HEK293 (cell line): Measurements from ENCODE around the gene CLK2.

ENCODE experiments used
- BCL11B ChIP-seq: fragments of 450-650 bp; formaldehyde crosslinking; IDR thresholded peaks from 2 replicates; pipeline ENCODE4 v1.5.1; 2016; ENCODE audit warnings: low read depth, missing biosample characterization, missing genetic modification characterization
- BCL6B ChIP-seq: fragments of 450-650 bp; formaldehyde crosslinking; IDR thresholded peaks from 2 replicates; pipeline ENCODE4 v1.5.1; 2017; ENCODE audit warnings: missing biosample characterization, missing genetic modification characterization
- CTCF ChIP-seq: fragments of 450-650 bp; formaldehyde crosslinking; IDR thresholded peaks from 2 replicates; pipeline ENCODE4 v1.5.1; 2016; ENCODE audit warnings: missing biosample characterization, missing genetic modification characterization
- HOXA7 ChIP-seq: sonication (generic); formaldehyde crosslinking; IDR thresholded peaks from 2 replicates; pipeline ENCODE4 v1.8.1; 2022; ENCODE audit warnings: missing genetic modification reagents, borderline replicate concordance
- HOXC10 ChIP-seq: sonication (generic); formaldehyde crosslinking; IDR thresholded peaks from 2 replicates; pipeline ENCODE4 v1.8.1; 2023; ENCODE audit warnings: mild to moderate bottlenecking, missing genetic modification reagents
- KLF1 ChIP-seq: fragments of 450-650 bp; formaldehyde crosslinking; IDR thresholded peaks from 2 replicates; pipeline ENCODE4 v1.5.1; 2016; ENCODE audit warnings: missing biosample characterization, missing genetic modification characterization
- RBAK ChIP-seq: fragments of 450-650 bp; formaldehyde crosslinking; IDR thresholded peaks from 2 replicates; pipeline ENCODE4 v1.5.1; 2016; ENCODE audit warnings: missing biosample characterization, missing genetic modification characterization
- SCRT1 ChIP-seq: fragments of 450-650 bp; formaldehyde crosslinking; IDR thresholded peaks from 2 replicates; pipeline ENCODE4 v1.5.1; 2016; ENCODE audit warnings: missing biosample characterization, missing genetic modification characterization, borderline replicate concordance
- SETDB1 ChIP-seq: IDR thresholded peaks from one replicate; pipeline ENCODE4 v1.6.1; 2017; ENCODE audit warnings: mild to moderate bottlenecking, low read length, moderate library complexity, mixed read lengths; ENCODE audit not compliant: insufficient read length
- SP2 ChIP-seq: fragments of 450-650 bp; formaldehyde crosslinking; IDR thresholded peaks from 2 replicates; pipeline ENCODE4 v1.5.1; 2016; ENCODE audit warnings: missing biosample characterization, missing genetic modification characterization
- SP3 ChIP-seq: fragments of 450-650 bp; formaldehyde crosslinking; IDR thresholded peaks from 2 replicates; pipeline ENCODE4 v1.5.1; 2016; ENCODE audit warnings: missing biosample characterization, missing genetic modification characterization
- ZBTB1 ChIP-seq: fragments of 450-650 bp; formaldehyde crosslinking; IDR thresholded peaks from 2 replicates; pipeline ENCODE4 v1.5.1; 2016; ENCODE audit warnings: missing biosample characterization, missing genetic modification characterization
- ZBTB48 ChIP-seq: fragments of 450-650 bp; formaldehyde crosslinking; IDR thresholded peaks from 2 replicates; pipeline ENCODE4 v1.5.1; 2016; ENCODE audit warnings: missing biosample characterization, missing genetic modification characterization
- ZBTB7A ChIP-seq: fragments of 450-650 bp; formaldehyde crosslinking; IDR thresholded peaks from 2 replicates; pipeline ENCODE4 v1.5.1; 2016; ENCODE audit warnings: low read depth, missing biosample characterization, missing genetic modification characterization
- ZFP37 ChIP-seq: fragments of 450-650 bp; formaldehyde crosslinking; IDR thresholded peaks from 2 replicates; pipeline ENCODE4 v1.5.1; 2016; ENCODE audit warnings: missing biosample characterization, missing genetic modification characterization
- ZNF214 ChIP-seq: fragments of 450-650 bp; formaldehyde crosslinking; IDR thresholded peaks from 2 replicates; pipeline ENCODE4 v1.5.1; 2017; ENCODE audit warnings: missing biosample characterization, mild to moderate bottlenecking, missing genetic modification characterization, borderline replicate concordance
- ZNF248 ChIP-seq: fragments of 450-650 bp; formaldehyde crosslinking; IDR thresholded peaks from 2 replicates; pipeline ENCODE4 v1.5.1; 2017; ENCODE audit warnings: missing biosample characterization, missing genetic modification characterization
- ZNF544 ChIP-seq: fragments of 450-650 bp; formaldehyde crosslinking; IDR thresholded peaks from 2 replicates; pipeline ENCODE4 v1.5.0; 2017; ENCODE audit warnings: missing biosample characterization, missing genetic modification characterization
- ZNF580 ChIP-seq: fragments of 450-650 bp; formaldehyde crosslinking; IDR thresholded peaks from 2 replicates; pipeline ENCODE4 v1.5.1; 2016; ENCODE audit warnings: missing biosample characterization, missing genetic modification characterization
- ZNF76 ChIP-seq: fragments of 450-650 bp; formaldehyde crosslinking; IDR thresholded peaks from 2 replicates; pipeline ENCODE4; 2016; ENCODE audit warnings: low read depth, missing biosample characterization, missing genetic modification characterization, borderline replicate concordance
- ZNF768 ChIP-seq: fragments of 450-650 bp; formaldehyde crosslinking; IDR thresholded peaks from 2 replicates; pipeline ENCODE4 v1.5.1; 2018; ENCODE audit warnings: missing biosample characterization, mild to moderate bottlenecking, missing genetic modification characterization
- ZNF830 ChIP-seq: fragments of 450-650 bp; IDR thresholded peaks from 2 replicates; pipeline ENCODE4 v1.5.0; 2018; ENCODE audit warnings: missing biosample characterization, missing genetic modification characterization, low read depth, mild to moderate bottlenecking, moderate library complexity
- ZSCAN18 ChIP-seq: fragments of 450-650 bp; formaldehyde crosslinking; IDR thresholded peaks from 2 replicates; pipeline ENCODE4 v1.5.1; 2016; ENCODE audit warnings: missing biosample characterization, missing genetic modification characterization
- TF ChIP-seq, protein P1 (sequence below): fragments of 450-650 bp; formaldehyde crosslinking; IDR thresholded peaks from 2 replicates; pipeline ENCODE4 v1.5.1; 2016; ENCODE audit warnings: missing biosample characterization, missing genetic modification characterization
- TF ChIP-seq, protein P2 (sequence below): fragments of 450-650 bp; formaldehyde crosslinking; conservative IDR thresholded peaks from 2 replicates; pipeline ENCODE4 v1.5.1; 2016; ENCODE audit warnings: low read depth, missing biosample characterization, missing genetic modification characterization
- TF ChIP-seq, protein P3 (sequence below): fragments of 450-650 bp; formaldehyde crosslinking; IDR thresholded peaks from 2 replicates; pipeline ENCODE4 v1.5.1; 2016; ENCODE audit warnings: missing biosample characterization, missing genetic modification characterization

CLK2 gene

GRCh38 chr1:155250633-155251449, 22.5 kb downstream of the CLK2 start (continued):
- peak; percentile 99 for TF ChIP-seq CTCF (tag by site-specific recombination)
- peak; percentile 85 for TF ChIP-seq KLF1
- TF ChIP-seq SETDB1 = no peak
- TF ChIP-seq ZBTB7A = peak; percentile 60; the same call in 1 of the 2 replicates
- TF ChIP-seq ZNF768 (tag by site-specific recombination) = no peak
- TF ChIP-seq ZNF544 (tag by site-specific recombination) = no peak
- TF ChIP-seq ZBTB1 = no peak
- TF ChIP-seq ZNF76 (tag by site-specific recombination) = 0 out of 2 replicates have a peak, but pooled peaks have one; percentile 27
- no peak for TF ChIP-seq HOXC10 (CRISPR knock-in tag)
- peak; percentile 89 for TF ChIP-seq ZBTB48
- no peak for TF ChIP-seq ZNF214
- TF ChIP-seq HOXA7 = no peak
- peak; percentile 29; the same call in 1 of the 2 replicates for TF ChIP-seq SP2 (tag by site-specific recombination)
- TF ChIP-seq RBAK (tag by site-specific recombination) = no peak
- TF ChIP-seq, protein P1, sequence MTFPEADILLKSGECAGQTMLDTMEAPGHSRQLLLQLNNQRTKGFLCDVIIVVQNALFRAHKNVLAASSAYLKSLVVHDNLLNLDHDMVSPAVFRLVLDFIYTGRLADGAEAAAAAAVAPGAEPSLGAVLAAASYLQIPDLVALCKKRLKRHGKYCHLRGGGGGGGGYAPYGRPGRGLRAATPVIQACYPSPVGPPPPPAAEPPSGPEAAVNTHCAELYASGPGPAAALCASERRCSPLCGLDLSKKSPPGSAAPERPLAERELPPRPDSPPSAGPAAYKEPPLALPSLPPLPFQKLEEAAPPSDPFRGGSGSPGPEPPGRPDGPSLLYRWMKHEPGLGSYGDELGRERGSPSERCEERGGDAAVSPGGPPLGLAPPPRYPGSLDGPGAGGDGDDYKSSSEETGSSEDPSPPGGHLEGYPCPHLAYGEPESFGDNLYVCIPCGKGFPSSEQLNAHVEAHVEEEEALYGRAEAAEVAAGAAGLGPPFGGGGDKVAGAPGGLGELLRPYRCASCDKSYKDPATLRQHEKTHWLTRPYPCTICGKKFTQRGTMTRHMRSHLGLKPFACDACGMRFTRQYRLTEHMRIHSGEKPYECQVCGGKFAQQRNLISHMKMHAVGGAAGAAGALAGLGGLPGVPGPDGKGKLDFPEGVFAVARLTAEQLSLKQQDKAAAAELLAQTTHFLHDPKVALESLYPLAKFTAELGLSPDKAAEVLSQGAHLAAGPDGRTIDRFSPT (tag by site-specific recombination) = peak; percentile 52; the same call in 1 of the 2 replicates
- no peak for TF ChIP-seq ZNF580
- TF ChIP-seq ZNF248 (tag by site-specific recombination) = no peak
- no peak for TF ChIP-seq BCL11B (tag by site-specific recombination)
- no peak for TF ChIP-seq SCRT1 (tag by site-specific recombination)
- TF ChIP-seq ZSCAN18 (tag by site-specific recombination) = no peak
- no peak for TF ChIP-seq ZNF830 (tag by site-specific recombination)
- TF ChIP-seq BCL6B (tag by site-specific recombination) = no peak
- TF ChIP-seq ZFP37 = 0 out of 2 replicates have a peak, but pooled peaks have one; percentile 37
- peak; percentile 51 for TF ChIP-seq SP3 (tag by site-specific recombination)
- TF ChIP-seq, protein P2, sequence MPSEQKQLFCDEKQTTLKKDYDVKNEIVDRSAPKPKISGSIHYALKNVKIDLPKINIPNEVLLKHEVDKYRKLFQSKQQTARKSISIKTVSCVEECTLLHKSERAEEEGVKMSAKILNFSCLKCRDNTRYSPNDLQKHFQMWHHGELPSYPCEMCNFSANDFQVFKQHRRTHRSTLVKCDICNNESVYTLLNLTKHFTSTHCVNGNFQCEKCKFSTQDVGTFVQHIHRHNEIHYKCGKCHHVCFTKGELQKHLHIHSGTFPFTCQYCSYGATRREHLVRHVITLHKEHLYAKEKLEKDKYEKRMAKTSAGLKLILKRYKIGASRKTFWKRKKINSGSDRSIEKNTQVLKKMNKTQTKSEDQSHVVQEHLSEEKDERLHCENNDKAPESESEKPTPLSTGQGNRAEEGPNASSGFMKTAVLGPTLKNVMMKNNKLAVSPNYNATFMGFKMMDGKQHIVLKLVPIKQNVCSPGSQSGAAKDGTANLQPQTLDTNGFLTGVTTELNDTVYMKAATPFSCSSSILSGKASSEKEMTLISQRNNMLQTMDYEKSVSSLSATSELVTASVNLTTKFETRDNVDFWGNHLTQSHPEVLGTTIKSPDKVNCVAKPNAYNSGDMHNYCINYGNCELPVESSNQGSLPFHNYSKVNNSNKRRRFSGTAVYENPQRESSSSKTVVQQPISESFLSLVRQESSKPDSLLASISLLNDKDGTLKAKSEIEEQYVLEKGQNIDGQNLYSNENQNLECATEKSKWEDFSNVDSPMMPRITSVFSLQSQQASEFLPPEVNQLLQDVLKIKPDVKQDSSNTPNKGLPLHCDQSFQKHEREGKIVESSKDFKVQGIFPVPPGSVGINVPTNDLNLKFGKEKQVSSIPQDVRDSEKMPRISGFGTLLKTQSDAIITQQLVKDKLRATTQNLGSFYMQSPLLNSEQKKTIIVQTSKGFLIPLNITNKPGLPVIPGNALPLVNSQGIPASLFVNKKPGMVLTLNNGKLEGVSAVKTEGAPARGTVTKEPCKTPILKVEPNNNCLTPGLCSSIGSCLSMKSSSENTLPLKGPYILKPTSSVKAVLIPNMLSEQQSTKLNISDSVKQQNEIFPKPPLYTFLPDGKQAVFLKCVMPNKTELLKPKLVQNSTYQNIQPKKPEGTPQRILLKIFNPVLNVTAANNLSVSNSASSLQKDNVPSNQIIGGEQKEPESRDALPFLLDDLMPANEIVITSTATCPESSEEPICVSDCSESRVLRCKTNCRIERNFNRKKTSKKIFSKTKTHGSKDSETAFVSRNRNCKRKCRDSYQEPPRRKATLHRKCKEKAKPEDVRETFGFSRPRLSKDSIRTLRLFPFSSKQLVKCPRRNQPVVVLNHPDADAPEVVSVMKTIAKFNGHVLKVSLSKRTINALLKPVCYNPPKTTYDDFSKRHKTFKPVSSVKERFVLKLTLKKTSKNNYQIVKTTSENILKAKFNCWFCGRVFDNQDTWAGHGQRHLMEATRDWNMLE (tag by site-specific recombination) = no peak
- TF ChIP-seq, protein P3, sequence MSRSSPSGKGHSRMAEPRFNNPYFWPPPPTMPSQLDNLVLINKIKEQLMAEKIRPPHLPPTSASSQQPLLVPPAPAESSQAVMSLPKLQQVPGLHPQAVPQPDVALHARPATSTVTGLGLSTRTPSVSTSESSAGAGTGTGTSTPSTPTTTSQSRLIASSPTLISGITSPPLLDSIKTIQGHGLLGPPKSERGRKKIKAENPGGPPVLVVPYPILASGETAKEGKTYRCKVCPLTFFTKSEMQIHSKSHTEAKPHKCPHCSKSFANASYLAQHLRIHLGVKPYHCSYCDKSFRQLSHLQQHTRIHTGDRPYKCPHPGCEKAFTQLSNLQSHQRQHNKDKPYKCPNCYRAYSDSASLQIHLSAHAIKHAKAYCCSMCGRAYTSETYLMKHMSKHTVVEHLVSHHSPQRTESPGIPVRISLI (tag by site-specific recombination) = no peak
